HepG2 (cell line): ENCODE data around the gene LMAN2. TPM values are rescaled to one million over a fixed set of nuclear protein-coding genes. Genes with fewer than 3 reads are reported as not detected.
A peak's percentile ranks its signal among the peaks of the same experiment; 100 is the strongest.

Source experiments
- CREM ChIP-seq, 2 experiments: sonication (generic) in 1 of 2; formaldehyde crosslinking in 1 of 2; IDR thresholded peaks; 2 replicates each; pipeline versions ENCODE4 v1.4.0 to v1.6.1; 2016 to 2020; ENCODE audit warnings: antibody characterized with exemption in 1 of 2, mild to moderate bottlenecking in 1 of 2, missing genetic modification reagents in 1 of 2
- DMAP1 ChIP-seq: IDR thresholded peaks from 2 replicates; pipeline ENCODE4 v1.6.1; 2016
- NCOA1 ChIP-seq: sonication (generic); formaldehyde crosslinking; IDR thresholded peaks from 2 replicates; pipeline ENCODE4 v1.9.0; 2021; ENCODE audit warnings: missing genetic modification reagents
- PHF5A ChIP-seq: IDR thresholded peaks from one replicate; pipeline ENCODE4 v1.6.1; 2018; ENCODE audit warnings: low read depth, missing genetic modification reagents; ENCODE audit not compliant: unreplicated experiment
- RELA ChIP-seq: sonication (generic); formaldehyde crosslinking; IDR thresholded peaks from 2 replicates; pipeline ENCODE4 v1.4.0; 2020; ENCODE audit warnings: missing genetic modification reagents
- RFXAP ChIP-seq: sonication (generic); formaldehyde crosslinking; IDR thresholded peaks from 2 replicates; pipeline ENCODE4 v1.4.0; 2020; ENCODE audit warnings: missing genetic modification reagents, borderline replicate concordance
- SIX4 ChIP-seq: sonication (generic); formaldehyde crosslinking; IDR thresholded peaks from 2 replicates; pipeline ENCODE4 v1.4.0; 2020; ENCODE audit warnings: missing genetic modification reagents
- STAT5B ChIP-seq: sonication (generic); formaldehyde crosslinking; IDR thresholded peaks from 2 replicates; pipeline ENCODE4 v1.4.0; 2020; ENCODE audit warnings: missing genetic modification reagents
- ZBTB20 ChIP-seq: sonication (generic); formaldehyde crosslinking; IDR thresholded peaks from 2 replicates; pipeline ENCODE4 v1.8.1; 2023; ENCODE audit warnings: missing genetic modification reagents, low read depth, mild to moderate bottlenecking, borderline replicate concordance
- ZFYVE20 ChIP-seq: sonication (generic); formaldehyde crosslinking; IDR thresholded peaks from 2 replicates; pipeline ENCODE4 v1.8.0; 2023; ENCODE audit warnings: low read depth, mild to moderate bottlenecking, moderate library complexity, missing genetic modification reagents, borderline replicate concordance
- ZIK1 ChIP-seq: sonication (generic); formaldehyde crosslinking; IDR thresholded peaks from 2 replicates; pipeline ENCODE4 v1.5.0; 2020; ENCODE audit warnings: mild to moderate bottlenecking, low read depth, missing genetic modification reagents, borderline replicate concordance
- ZNF230 ChIP-seq: sonication (generic); formaldehyde crosslinking; IDR thresholded peaks from 2 replicates; pipeline ENCODE4 v1.4.0; 2020; ENCODE audit warnings: mild to moderate bottlenecking, missing genetic modification reagents
- ZNF777 ChIP-seq: sonication (generic); formaldehyde crosslinking; IDR thresholded peaks from 2 replicates; pipeline ENCODE4 v1.4.0; 2020; ENCODE audit warnings: missing genetic modification reagents
- ZNF792 ChIP-seq: IDR thresholded peaks from 2 replicates; pipeline ENCODE4 v1.6.1; 2016
- polyA plus RNA-seq, 8 experiments: library from polyadenylated mRNA; depleted of rRNA in 3 of 8; stranded (reverse) in 7 of 8; unstranded in 1 of 8; fragments of >200 nt; fragmentation: Illumina TruSeq in 4 of 8; extraction: Trizol in 4 of 8; gene quantifications; 2 replicates each; pipeline versions ENCODE4 v1.2.1 to v1.2.3, GENCODE V29; 2011 to 2016; ENCODE audit warnings: low read depth in 4 of 8, missing spikeins in 1 of 8, mixed read lengths in 1 of 8; ENCODE audit not compliant: insufficient read depth in 1 of 8
- total RNA-seq, 5 experiments: library from RNA; depleted of rRNA; stranded (reverse); fragments of >200 nt; fragmentation: Illumina TruSeq; extraction: Trizol; gene quantifications; 2 replicates each; pipeline ENCODE4 v1.2.3, GENCODE V29; 2016; ENCODE audit warnings: low read depth in 1 of 5
- TF ChIP-seq, protein P1 (sequence below): sonication (generic); formaldehyde crosslinking; IDR thresholded peaks from 2 replicates; pipeline ENCODE4 v1.4.0; 2020; ENCODE audit warnings: missing genetic modification reagents, borderline replicate concordance
- TF ChIP-seq, protein P2 (sequence below): IDR thresholded peaks from 2 replicates; pipeline ENCODE4 v1.6.1; 2012; ENCODE audit warnings: inconsistent platforms
- TF ChIP-seq, protein P3 (sequence below): sonication (generic); formaldehyde crosslinking; IDR thresholded peaks from 2 replicates; pipeline ENCODE4 v1.5.1; 2020; ENCODE audit warnings: mild to moderate bottlenecking, moderate library complexity, missing genetic modification reagents
- TF ChIP-seq, protein P4 (sequence below): sonication (generic); formaldehyde crosslinking; IDR thresholded peaks from 2 replicates; pipeline ENCODE4 v1.5.1; 2020; ENCODE audit warnings: mild to moderate bottlenecking, missing genetic modification reagents, moderate library complexity
- TF ChIP-seq, protein P5 (sequence below): sonication (generic); formaldehyde crosslinking; IDR thresholded peaks from 2 replicates; pipeline ENCODE4 v1.4.0; 2020; ENCODE audit warnings: mild to moderate bottlenecking, missing genetic modification reagents

LMAN2 gene
- total and polyA plus RNA-seq, 2 of the 13 experiments (the other 11 are each of a cell fraction or from before 2014, with no cell fraction given) = 191 to 197 TPM

DNA sequence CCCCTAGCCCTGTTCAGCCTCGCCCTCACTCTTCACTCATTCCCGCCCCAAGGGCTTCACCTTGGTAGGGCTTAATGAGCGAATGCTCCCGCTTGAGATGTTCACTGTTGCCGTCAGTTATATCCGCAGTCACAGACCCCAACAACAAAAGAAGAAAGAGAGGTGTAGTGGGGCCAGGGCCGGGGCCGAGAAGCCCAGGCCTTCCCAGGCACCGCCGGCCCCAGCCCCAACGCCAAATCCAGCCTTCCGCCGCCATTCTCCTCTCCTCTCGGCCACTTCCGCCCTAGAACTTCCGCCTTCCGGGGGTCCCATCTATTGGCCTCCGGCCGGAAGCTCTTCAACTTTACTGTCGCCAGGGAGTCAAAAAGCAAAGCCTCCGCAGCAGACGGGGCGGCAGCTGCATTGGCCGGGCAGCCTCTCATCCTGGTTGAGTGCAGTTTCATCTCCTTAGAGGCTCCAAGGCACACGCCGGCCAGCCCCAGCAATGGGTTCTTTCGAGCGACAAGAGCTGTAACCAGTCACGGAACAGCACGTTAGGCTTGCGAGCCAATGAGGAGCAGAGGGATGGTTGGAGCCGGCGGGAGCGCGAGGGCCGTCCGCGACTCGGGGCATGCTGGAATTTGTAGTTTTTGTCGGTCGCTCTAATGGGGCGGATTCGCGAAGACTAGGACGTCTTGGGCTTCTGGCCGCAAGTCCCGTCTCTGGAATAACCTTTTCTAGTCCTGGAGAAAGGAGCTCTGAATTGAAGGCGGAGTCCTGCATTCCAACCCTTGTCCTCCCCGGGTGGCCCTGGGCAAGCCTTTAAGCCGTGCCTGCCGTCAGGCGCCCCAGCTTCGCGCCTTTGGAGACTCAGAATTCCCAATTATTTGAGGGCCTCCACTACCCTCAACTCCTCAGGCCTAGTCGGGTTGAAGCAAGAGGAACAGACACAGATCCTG lies at the start of gene LMAN2 (continued):
- no peak for TF ChIP-seq ZFYVE20 (CRISPR knock-in tag)
- no peak for TF ChIP-seq ZIK1
- peak; percentile 27; the same call in 1 of the 2 replicates for TF ChIP-seq ZNF230 (CRISPR knock-in tag)
- TF ChIP-seq, protein P1, sequence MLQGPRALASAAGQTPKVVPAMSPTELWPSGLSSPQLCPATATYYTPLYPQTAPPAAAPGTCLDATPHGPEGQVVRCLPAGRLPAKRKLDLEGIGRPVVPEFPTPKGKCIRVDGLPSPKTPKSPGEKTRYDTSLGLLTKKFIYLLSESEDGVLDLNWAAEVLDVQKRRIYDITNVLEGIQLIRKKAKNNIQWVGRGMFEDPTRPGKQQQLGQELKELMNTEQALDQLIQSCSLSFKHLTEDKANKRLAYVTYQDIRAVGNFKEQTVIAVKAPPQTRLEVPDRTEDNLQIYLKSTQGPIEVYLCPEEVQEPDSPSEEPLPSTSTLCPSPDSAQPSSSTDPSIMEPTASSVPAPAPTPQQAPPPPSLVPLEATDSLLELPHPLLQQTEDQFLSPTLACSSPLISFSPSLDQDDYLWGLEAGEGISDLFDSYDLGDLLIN (CRISPR knock-in tag) = peak; percentile 22; the same call in 1 of the 2 replicates
- TF ChIP-seq ZBTB20 = no peak
- peak; percentile 56 for TF ChIP-seq ZNF777 (CRISPR knock-in tag)
- TF ChIP-seq NCOA1 (CRISPR knock-in tag) = 0 out of 2 replicates have a peak, but pooled peaks have one; percentile 55
- TF ChIP-seq, protein P2, sequence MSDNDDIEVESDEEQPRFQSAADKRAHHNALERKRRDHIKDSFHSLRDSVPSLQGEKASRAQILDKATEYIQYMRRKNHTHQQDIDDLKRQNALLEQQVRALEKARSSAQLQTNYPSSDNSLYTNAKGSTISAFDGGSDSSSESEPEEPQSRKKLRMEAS = peak; percentile 27; the same call in 1 of the 2 replicates
- no peak for TF ChIP-seq RELA (CRISPR knock-in tag)
- peak; percentile 7; the same call in 1 of the 2 replicates for TF ChIP-seq STAT5B (CRISPR knock-in tag)
- peak; percentile 39 for TF ChIP-seq PHF5A (CRISPR knock-in tag)
- peak; percentile 85 for TF ChIP-seq DMAP1 (CRISPR knock-in tag)
- 0 out of 2 replicates have a peak, but pooled peaks have one; percentile 23 for TF ChIP-seq ZNF792
- TF ChIP-seq RFXAP (CRISPR knock-in tag) = no peak
- TF ChIP-seq, protein P3, sequence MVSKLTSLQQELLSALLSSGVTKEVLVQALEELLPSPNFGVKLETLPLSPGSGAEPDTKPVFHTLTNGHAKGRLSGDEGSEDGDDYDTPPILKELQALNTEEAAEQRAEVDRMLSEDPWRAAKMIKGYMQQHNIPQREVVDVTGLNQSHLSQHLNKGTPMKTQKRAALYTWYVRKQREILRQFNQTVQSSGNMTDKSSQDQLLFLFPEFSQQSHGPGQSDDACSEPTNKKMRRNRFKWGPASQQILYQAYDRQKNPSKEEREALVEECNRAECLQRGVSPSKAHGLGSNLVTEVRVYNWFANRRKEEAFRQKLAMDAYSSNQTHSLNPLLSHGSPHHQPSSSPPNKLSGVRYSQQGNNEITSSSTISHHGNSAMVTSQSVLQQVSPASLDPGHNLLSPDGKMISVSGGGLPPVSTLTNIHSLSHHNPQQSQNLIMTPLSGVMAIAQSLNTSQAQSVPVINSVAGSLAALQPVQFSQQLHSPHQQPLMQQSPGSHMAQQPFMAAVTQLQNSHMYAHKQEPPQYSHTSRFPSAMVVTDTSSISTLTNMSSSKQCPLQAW = peak; percentile 91
- TF ChIP-seq CREM (IDR thresholded peaks at IDR 0.05) = peak; percentile 89
- no peak for TF ChIP-seq CREM (CRISPR knock-in tag; IDR thresholded peaks at IDR 0.05)
- TF ChIP-seq SIX4 = 0 out of 2 replicates have a peak, but pooled peaks have one; percentile 7
- TF ChIP-seq, protein P4, sequence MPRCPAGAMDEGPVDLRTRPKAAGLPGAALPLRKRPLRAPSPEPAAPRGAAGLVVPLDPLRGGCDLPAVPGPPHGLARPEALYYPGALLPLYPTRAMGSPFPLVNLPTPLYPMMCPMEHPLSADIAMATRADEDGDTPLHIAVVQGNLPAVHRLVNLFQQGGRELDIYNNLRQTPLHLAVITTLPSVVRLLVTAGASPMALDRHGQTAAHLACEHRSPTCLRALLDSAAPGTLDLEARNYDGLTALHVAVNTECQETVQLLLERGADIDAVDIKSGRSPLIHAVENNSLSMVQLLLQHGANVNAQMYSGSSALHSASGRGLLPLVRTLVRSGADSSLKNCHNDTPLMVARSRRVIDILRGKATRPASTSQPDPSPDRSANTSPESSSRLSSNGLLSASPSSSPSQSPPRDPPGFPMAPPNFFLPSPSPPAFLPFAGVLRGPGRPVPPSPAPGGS (CRISPR knock-in tag) = no peak
- TF ChIP-seq, protein P5, sequence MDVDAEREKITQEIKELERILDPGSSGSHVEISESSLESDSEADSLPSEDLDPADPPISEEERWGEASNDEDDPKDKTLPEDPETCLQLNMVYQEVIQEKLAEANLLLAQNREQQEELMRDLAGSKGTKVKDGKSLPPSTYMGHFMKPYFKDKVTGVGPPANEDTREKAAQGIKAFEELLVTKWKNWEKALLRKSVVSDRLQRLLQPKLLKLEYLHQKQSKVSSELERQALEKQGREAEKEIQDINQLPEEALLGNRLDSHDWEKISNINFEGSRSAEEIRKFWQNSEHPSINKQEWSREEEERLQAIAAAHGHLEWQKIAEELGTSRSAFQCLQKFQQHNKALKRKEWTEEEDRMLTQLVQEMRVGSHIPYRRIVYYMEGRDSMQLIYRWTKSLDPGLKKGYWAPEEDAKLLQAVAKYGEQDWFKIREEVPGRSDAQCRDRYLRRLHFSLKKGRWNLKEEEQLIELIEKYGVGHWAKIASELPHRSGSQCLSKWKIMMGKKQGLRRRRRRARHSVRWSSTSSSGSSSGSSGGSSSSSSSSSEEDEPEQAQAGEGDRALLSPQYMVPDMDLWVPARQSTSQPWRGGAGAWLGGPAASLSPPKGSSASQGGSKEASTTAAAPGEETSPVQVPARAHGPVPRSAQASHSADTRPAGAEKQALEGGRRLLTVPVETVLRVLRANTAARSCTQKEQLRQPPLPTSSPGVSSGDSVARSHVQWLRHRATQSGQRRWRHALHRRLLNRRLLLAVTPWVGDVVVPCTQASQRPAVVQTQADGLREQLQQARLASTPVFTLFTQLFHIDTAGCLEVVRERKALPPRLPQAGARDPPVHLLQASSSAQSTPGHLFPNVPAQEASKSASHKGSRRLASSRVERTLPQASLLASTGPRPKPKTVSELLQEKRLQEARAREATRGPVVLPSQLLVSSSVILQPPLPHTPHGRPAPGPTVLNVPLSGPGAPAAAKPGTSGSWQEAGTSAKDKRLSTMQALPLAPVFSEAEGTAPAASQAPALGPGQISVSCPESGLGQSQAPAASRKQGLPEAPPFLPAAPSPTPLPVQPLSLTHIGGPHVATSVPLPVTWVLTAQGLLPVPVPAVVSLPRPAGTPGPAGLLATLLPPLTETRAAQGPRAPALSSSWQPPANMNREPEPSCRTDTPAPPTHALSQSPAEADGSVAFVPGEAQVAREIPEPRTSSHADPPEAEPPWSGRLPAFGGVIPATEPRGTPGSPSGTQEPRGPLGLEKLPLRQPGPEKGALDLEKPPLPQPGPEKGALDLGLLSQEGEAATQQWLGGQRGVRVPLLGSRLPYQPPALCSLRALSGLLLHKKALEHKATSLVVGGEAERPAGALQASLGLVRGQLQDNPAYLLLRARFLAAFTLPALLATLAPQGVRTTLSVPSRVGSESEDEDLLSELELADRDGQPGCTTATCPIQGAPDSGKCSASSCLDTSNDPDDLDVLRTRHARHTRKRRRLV (CRISPR knock-in tag) = no peak; the same call in 1 of the 2 replicates
